Transverse colon (tissue), 4 donors: ENCODE results near the gene C1orf56. TPM values are rescaled to one million over a fixed set of nuclear protein-coding genes. Genes with fewer than 3 reads are reported as not detected.
A peak's percentile ranks its signal among the peaks of the same experiment; 100 is the strongest.

Experiments
- DNase-seq: peaks from one replicate; pipeline ENCODE4 v3.0.0-alpha.2; 2019
- H3K27ac ChIP-seq, 4 donors: fragments of 200-600 bp; sonication (generic); 2 replicates each; pipeline ENCODE4 v1.5.1; 2016 to 2018; ENCODE audit warnings: inconsistent platforms in 4 of 4
- H3K27me3 ChIP-seq: fragments of 200-600 bp; sonication (generic); 2 replicates; pipeline ENCODE4 v1.5.1; 2017; ENCODE audit warnings: inconsistent platforms
- H3K36me3 ChIP-seq, 4 donors: fragments of 200-600 bp; sonication (generic); 2 replicates each; pipeline ENCODE4 v1.5.1; 2017 to 2019; ENCODE audit warnings: inconsistent platforms in 4 of 4
- H3K4me1 ChIP-seq, 4 donors: fragments of 200-600 bp; sonication (generic); 2 replicates each; pipeline ENCODE4 v1.5.1; 2017 to 2020; ENCODE audit warnings: inconsistent platforms in 4 of 4
- H3K4me3 ChIP-seq, 4 donors: fragments of 200-600 bp; sonication (generic); 1 replicate in 1 of 4; 2 replicates in 3 of 4; pipeline versions ENCODE4 v1.5.1 to v1.6.1; 2017 to 2019; ENCODE audit warnings: inconsistent platforms in 4 of 4
- H3K9me3 ChIP-seq, 2 donors: fragments of 200-600 bp; sonication (generic); 2 replicates each; pipeline ENCODE4 v1.5.1; 2017 to 2019; ENCODE audit warnings: inconsistent platforms in 2 of 2
- EP300 ChIP-seq: sonication (generic); formaldehyde crosslinking; IDR thresholded peaks from one replicate; pipeline ENCODE4 v1.6.1; 2017; ENCODE audit warnings: antibody characterized with exemption, low read depth
- POLR2A ChIP-seq: fragments of 450-650 bp; IDR thresholded peaks from one replicate; pipeline ENCODE4 v1.6.1; 2016; ENCODE audit warnings: antibody characterized with exemption, mild to moderate bottlenecking, moderate library complexity
- POLR2AphosphoS5 ChIP-seq, 3 donors: sonication (generic); formaldehyde crosslinking; IDR thresholded peaks; one replicate each; pipeline ENCODE4 v1.6.1; 2016; ENCODE audit warnings: antibody characterized with exemption in 3 of 3
- WGBS, 2 donors: methylation state at CpG; one replicate each; pipeline ENCODE4 v1.1.5; 2018; ENCODE audit warnings: low coverage in 1 of 2; 5-methylcytosine and 5-hydroxymethylcytosine counted together
- in situ Hi-C, 4 donors: fragments of 200-750 bp; cut with MboI; loops; one replicate each; pipeline versions ENCODE4 v1.15.0 to v1.15.1; 2017; ENCODE audit warnings: low sequenced_read_pairs in 3 of 4, low pct_ligation_motif_present in 1 of 4, low pct_unique_long_range_greater_than_20kb in 1 of 4
- intact Hi-C: fragments of 100-400 bp; cut with DNase I; formaldehyde crosslinking; loops from one replicate; pipeline ENCODE4 v1.15.1; 2023; ENCODE audit warnings: low total_unique reads
- total RNA-seq, 4 donors: library from RNA; depleted of rRNA; stranded (reverse); fragments of >200 nt; gene quantifications; one replicate each; pipeline ENCODE4 v1.1.0, GENCODE V29; 2016
- TF ChIP-seq, protein P1 (sequence below), 5 experiments: fragments of 200-600 bp in 3 of 5; fragments of 450-650 bp in 2 of 5; sonication (generic) in 3 of 5; IDR thresholded peaks; 1 replicate in 2 of 5; 2 replicates in 3 of 5; pipeline ENCODE4 v1.5.1; 2016 to 2017; ENCODE audit warnings: antibody characterized with exemption in 5 of 5, inconsistent platforms in 3 of 5, mild to moderate bottlenecking in 2 of 5, moderate library complexity in 1 of 5

The C1orf56 gene, protein sequence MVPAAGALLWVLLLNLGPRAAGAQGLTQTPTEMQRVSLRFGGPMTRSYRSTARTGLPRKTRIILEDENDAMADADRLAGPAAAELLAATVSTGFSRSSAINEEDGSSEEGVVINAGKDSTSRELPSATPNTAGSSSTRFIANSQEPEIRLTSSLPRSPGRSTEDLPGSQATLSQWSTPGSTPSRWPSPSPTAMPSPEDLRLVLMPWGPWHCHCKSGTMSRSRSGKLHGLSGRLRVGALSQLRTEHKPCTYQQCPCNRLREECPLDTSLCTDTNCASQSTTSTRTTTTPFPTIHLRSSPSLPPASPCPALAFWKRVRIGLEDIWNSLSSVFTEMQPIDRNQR
- total RNA-seq, result 1 to 10 TPM; 1.5 to 3.7 (median 2.8) TPM

DNA sequence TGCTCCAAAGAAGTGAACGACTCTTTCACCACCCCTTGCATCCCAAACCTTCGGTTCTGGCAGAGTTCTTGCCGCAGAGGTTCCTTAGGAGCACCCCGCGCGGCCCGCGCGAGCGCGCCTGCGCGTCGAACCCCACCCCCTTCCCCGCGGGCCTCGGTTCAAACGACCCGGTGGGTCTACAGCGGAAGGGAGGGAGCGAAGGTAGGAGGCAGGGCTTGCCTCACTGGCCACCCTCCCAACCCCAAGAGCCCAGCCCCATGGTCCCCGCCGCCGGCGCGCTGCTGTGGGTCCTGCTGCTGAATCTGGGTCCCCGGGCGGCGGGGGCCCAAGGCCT is at the start of gene C1orf56:
Gene C1orf56, plus strand, starts transcription at position 161 of the 334 bp plus-strand sequence. Its CDS starts 97 bp downstream, at position 258.
- 0 to 1% methylated on average over 2 to 24 of the region's 29 CpGs for WGBS, 2 donors
- intact Hi-C loops, result no loop called here
- no peak for TF ChIP-seq EP300
- peak; percentile 28 for TF ChIP-seq POLR2A
- TF ChIP-seq POLR2AphosphoS5 (IDR thresholded peaks at IDR 0.05), result peak; percentile 73 to 83 (median 73)
- Histone ChIP-seq H3K4me3 (peak within 1 kb of the TSS; percentile 54 to 80 (median 62)), H3K27me3 (no peaks in the 10 kb centered on the region), H3K36me3 (peaks cover 0 to 6% (median 0%) of the 10 kb centered on the region in 4 donors), H3K9me3 (no peaks in the 10 kb centered on the region), H3K4me1 (peaks cover 3 to 16% (median 10%) of the 10 kb centered on the region in 4 donors), H3K27ac (peak within 1 kb of the TSS; percentile 85 to 89 (median 88))
- in situ Hi-C loops, result loop anchor here in 1 of 4 donors (25.0 kb wide), 1 partner anchor 115 kb away; the partner anchor contains the start of genes LYSMD1, SCNM1 and TNFAIP8L2
- DNase-seq, result peak; percentile 77

DNA sequence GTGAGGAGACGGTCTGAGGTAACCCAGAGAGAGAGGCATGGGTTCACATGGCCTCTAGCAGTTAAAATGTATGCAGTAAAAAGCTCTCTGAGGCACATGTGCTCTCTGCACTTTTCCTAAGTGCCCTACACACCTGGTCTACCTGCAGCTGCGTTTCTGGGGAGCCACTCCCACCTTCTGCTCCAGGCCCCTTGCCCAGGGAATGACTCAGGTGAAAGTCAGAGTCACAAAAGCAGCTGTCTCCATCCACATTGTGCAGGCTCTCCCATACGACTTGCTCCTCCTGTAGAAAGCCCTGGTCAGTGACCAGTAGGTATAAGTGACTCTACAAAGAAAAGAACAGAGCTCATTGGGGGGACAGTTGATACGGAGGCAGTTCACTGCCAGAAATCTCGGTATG is 49.6 kb upstream of the C1orf56 start:
- H3K4me3 ChIP-seq, result no peak overlapping the region
- intact Hi-C loops, result no loop called here
- in situ Hi-C loops, result loop anchor here in 1 of 4 donors (10.0 kb wide), 1 partner anchor 173 kb away; no protein-coding TSS in a partner anchor
- H3K4me1 ChIP-seq, result peaks cover 0 to 17% (median under 1%) of the 10 kb centered on the region in 4 donors
- no peaks in the 10 kb centered on the region for H3K27me3 ChIP-seq
- no peak for DNase-seq
- no peak for TF ChIP-seq POLR2AphosphoS5 (IDR thresholded peaks at IDR 0.05)
- TF ChIP-seq POLR2A, result no peak
- TF ChIP-seq, protein P1, sequence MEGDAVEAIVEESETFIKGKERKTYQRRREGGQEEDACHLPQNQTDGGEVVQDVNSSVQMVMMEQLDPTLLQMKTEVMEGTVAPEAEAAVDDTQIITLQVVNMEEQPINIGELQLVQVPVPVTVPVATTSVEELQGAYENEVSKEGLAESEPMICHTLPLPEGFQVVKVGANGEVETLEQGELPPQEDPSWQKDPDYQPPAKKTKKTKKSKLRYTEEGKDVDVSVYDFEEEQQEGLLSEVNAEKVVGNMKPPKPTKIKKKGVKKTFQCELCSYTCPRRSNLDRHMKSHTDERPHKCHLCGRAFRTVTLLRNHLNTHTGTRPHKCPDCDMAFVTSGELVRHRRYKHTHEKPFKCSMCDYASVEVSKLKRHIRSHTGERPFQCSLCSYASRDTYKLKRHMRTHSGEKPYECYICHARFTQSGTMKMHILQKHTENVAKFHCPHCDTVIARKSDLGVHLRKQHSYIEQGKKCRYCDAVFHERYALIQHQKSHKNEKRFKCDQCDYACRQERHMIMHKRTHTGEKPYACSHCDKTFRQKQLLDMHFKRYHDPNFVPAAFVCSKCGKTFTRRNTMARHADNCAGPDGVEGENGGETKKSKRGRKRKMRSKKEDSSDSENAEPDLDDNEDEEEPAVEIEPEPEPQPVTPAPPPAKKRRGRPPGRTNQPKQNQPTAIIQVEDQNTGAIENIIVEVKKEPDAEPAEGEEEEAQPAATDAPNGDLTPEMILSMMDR (IDR thresholded peaks at IDR 0.05), result no peak
- WGBS, 2 donors, result 58 to 83% methylated on average over 2 to 5 of the region's 5 CpGs
- H3K36me3 ChIP-seq, result peaks cover 0 to 23% (median 7%) of the 10 kb centered on the region in 4 donors
- no peak overlapping the region for H3K27ac ChIP-seq
- H3K9me3 ChIP-seq, result no peaks in the 10 kb centered on the region

DNA sequence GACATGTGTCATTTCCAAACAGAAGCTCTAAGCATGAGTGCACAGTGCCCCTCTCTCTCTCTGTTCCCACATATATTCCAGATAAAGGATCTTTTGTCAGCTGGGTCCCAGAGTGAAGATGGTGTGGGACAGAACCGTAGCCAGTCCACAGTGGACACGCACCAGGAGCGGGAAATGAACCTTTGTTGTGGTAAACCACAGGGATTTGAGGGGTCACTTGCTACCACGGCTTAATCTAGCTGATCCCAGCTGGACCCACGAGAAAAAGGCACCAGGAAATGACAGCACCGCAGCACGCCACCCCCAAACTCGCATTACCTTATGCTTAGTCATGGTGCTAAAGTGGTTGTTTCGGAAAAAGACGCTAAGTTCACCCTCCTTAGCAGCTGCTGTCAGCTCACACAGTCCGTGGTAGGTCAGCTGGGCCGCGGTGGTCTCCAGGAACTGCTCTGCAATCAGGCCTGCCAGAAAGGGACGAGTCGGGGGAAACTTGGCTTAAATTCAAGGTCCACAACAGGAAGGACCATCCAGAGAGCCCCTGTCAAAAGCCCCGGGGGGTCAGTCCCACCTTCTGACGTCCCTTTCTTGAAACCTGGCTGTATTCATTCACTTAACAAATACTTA is 48.4 kb upstream of the C1orf56 start:
- DNase-seq, result no peak
- no peak for TF ChIP-seq EP300
- Histone ChIP-seq H3K9me3 (no peaks in the 10 kb centered on the region), H3K36me3 (peaks cover 0 to 23% (median 7%) of the 10 kb centered on the region in 4 donors), H3K4me1 (peaks cover 7 to 29% (median 10%) of the 10 kb centered on the region in 4 donors), H3K27ac (no peak overlapping the region), H3K27me3 (no peaks in the 10 kb centered on the region), H3K4me3 (no peak overlapping the region)
- intact Hi-C loops (no loop called here), in situ Hi-C loops (loop anchor here in 1 of 4 donors (10.0 kb wide), 1 partner anchor 174 kb away; no protein-coding TSS in a partner anchor)
- WGBS, 2 donors, result 85 to 100% methylated on average over 5 to 17 of the region's 17 CpGs

DNA sequence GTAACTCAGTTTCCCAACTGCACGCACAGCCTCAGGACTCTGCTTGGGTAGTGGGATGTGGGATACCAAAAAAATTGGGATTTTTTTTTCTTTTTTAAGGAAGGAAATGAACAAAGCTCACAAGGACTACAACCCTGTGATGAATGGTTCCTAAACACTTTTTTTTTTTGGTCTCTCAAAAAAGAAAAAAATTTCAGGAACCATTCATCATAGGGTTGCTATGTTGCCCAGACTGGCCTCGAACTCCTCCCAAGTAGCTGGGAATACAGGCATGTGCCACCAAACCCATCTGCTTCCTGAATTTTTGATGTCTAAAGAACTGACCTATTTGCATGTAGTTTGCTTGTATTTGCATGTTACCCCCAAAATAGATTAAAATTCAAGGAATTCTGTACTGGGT is 47.6 kb upstream of the C1orf56 start:
- TF ChIP-seq POLR2AphosphoS5 (IDR thresholded peaks at IDR 0.05) (no peak), EP300 (no peak), POLR2A (no peak)
- TF ChIP-seq, protein P1 (IDR thresholded peaks at IDR 0.05), result no peak
- in situ Hi-C loops (loop anchor here in 1 of 4 donors (10.0 kb wide), 1 partner anchor 175 kb away; no protein-coding TSS in a partner anchor), intact Hi-C loops (no loop called here)
- no peak for DNase-seq
- Histone ChIP-seq H3K27me3 (no peaks in the 10 kb centered on the region), H3K9me3 (no peaks in the 10 kb centered on the region), H3K27ac (no peak overlapping the region), H3K4me3 (no peak overlapping the region), H3K36me3 (peaks cover 0 to 23% (median 7%) of the 10 kb centered on the region in 4 donors), H3K4me1 (peaks cover 15 to 36% (median 18%) of the 10 kb centered on the region in 4 donors)
- 67 to 95% methylated on average over 1 to 2 of the region's 2 CpGs for WGBS, 2 donors

DNA sequence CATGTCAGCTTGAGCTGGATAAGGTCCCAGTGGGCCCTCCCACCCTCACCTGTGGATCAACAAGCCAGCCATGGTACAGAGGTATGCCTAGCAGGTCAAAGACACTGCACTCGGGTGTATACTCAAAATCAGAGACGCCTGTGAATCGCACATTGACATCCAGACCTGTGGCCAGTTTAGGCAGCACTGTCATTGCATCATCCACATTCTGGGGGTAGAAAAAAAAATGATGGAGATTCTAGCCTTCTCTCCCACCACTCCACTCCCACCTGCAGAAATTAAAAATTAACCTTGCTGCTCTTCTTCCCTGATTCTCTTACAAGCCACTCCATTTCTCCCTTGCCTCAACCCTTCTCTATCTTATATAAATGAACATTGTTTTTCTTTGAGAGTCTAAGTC is 47.1 kb upstream of the C1orf56 start:
- WGBS, 2 donors, result 91% methylated on average over 3 of the region's 3 CpGs; no CpG with 5 or more reads in 1 of the 2 donors
- intact Hi-C loops, result no loop called here
- no peaks in the 10 kb centered on the region for H3K27me3 ChIP-seq

More for the DNA sequence above, 47.1 kb upstream of the C1orf56 start:
- Histone ChIP-seq H3K4me1 (peaks cover 18 to 41% (median 22%) of the 10 kb centered on the region in 4 donors), H3K4me3 (no peak overlapping the region), H3K27ac (no peak overlapping the region), H3K36me3 (peaks cover 0 to 23% (median 7%) of the 10 kb centered on the region in 4 donors), H3K9me3 (no peaks in the 10 kb centered on the region)
- no peak for DNase-seq
- in situ Hi-C loops, result no loop called here
- no peak for TF ChIP-seq EP300
- TF ChIP-seq, protein P1 (IDR thresholded peaks at IDR 0.05), result no peak
